WTC11 (cell line): Measurements from ENCODE around the gene RAB11FIP5.

Experiments used
- CTCF ChIP-seq: fragments of 200-600 bp; IDR thresholded peaks from 2 replicates; pipeline ENCODE4 v1.8.0; 2022; ENCODE audit warnings: antibody characterized with exemption
- E2F4 ChIP-seq: sonication (generic); formaldehyde crosslinking; IDR thresholded peaks from 2 replicates; pipeline ENCODE4 v1.8.1; 2022; ENCODE audit warnings: low read depth, mild to moderate bottlenecking, moderate library complexity, missing genetic modification reagents, borderline replicate concordance
- ZNF416 ChIP-seq: fragments of 250-450 bp; sonication (Bioruptor Pico); IDR thresholded peaks from 2 replicates; pipeline ENCODE4 v1.9.0; 2021; ENCODE audit warnings: mild to moderate bottlenecking, inconsistent platforms

- TF ChIP-seq CTCF (no peak), ZNF416 (CRISPR knock-in tag) (no peak), E2F4 (CRISPR knock-in tag) (no peak)
These were observed 49.3 kb downstream of the RAB11FIP5 start for GRCh38 chr2:73063472-73063871.
